EL (cell line): ENCODE data around the gene ZEB2.

Experiments
- DNase-seq: peaks from one replicate; pipeline ENCODE4 v3.0.0-alpha.2; 2016

The ZEB2 gene

GRCh38 chr2:144519934-144520731 lies at the start of gene ZEB2:
Gene ZEB2 (minus strand): TSS chr2:144520119. CDS start chr2:144517350, 2,769 bp downstream.
- DNase-seq, result peak; percentile 90

GRCh38 chr2:144567745-144568144 lies 47.8 kb upstream of the ZEB2 start:
- no peak for DNase-seq

- no peak for DNase-seq
Observed at GRCh38 chr2:144566448-144566847, 46.5 kb upstream of the ZEB2 start.

GRCh38 chr2:144560251-144560650 lies 40.3 kb upstream of the ZEB2 start:
- no peak for DNase-seq

- DNase-seq, result no peak
Observed at GRCh38 chr2:144559681-144560080, 39.8 kb upstream of the ZEB2 start.

GRCh38 chr2:144559242-144559641 lies 39.3 kb upstream of the ZEB2 start:
- no peak for DNase-seq

- DNase-seq, result no peak
Observed at GRCh38 chr2:144554492-144555210, 34.7 kb upstream of the ZEB2 start.

- DNase-seq, result peak; percentile 93
Observed at GRCh38 chr2:144553379-144553778, 33.5 kb upstream of the ZEB2 start.

GRCh38 chr2:144552821-144553220 lies 32.9 kb upstream of the ZEB2 start:
- DNase-seq, result no peak

- DNase-seq, result peak; percentile 82
Observed at GRCh38 chr2:144550911-144551310, 31.0 kb upstream of the ZEB2 start.

GRCh38 chr2:144550084-144550483 lies 30.2 kb upstream of the ZEB2 start:
- no peak for DNase-seq

GRCh38 chr2:144548532-144549191 lies 28.7 kb upstream of the ZEB2 start:
- DNase-seq, result no peak

GRCh38 chr2:144548088-144548487 lies 28.2 kb upstream of the ZEB2 start:
- no peak for DNase-seq

GRCh38 chr2:144547494-144547893 lies 27.6 kb upstream of the ZEB2 start:
- no peak for DNase-seq

GRCh38 chr2:144546933-144547332 lies 27.0 kb upstream of the ZEB2 start:
- DNase-seq, result no peak

- DNase-seq, result no peak
Observed at GRCh38 chr2:144545787-144546186, 25.9 kb upstream of the ZEB2 start.

GRCh38 chr2:144544053-144544452 lies 24.1 kb upstream of the ZEB2 start:
- no peak for DNase-seq

- no peak for DNase-seq
Observed at GRCh38 chr2:144541396-144541795, 21.5 kb upstream of the ZEB2 start.

- no peak for DNase-seq
Observed at GRCh38 chr2:144539289-144539782, 19.4 kb upstream of the ZEB2 start.

GRCh38 chr2:144535300-144535699 lies 15.4 kb upstream of the ZEB2 start:
- no peak for DNase-seq

- DNase-seq, result no peak
Observed at GRCh38 chr2:144533221-144533620, 13.3 kb upstream of the ZEB2 start.

- no peak for DNase-seq
Observed at GRCh38 chr2:144530596-144530995, 10.7 kb upstream of the ZEB2 start.

- DNase-seq, result no peak
Observed at GRCh38 chr2:144529841-144530240, 9.9 kb upstream of the ZEB2 start.

GRCh38 chr2:144528108-144528507 lies 8.2 kb upstream of the ZEB2 start:
- DNase-seq, result no peak
